HUES6 (cell line): Measurements from ENCODE around the gene ANKRD52.

Experiments
- H3K27ac ChIP-seq: 2 replicates; pipeline ENCODE4 v1.7.0; 2013; ENCODE audit warnings: low read depth, mild to moderate bottlenecking, low read length, inconsistent platforms
- H3K27me3 ChIP-seq: 2 replicates; pipeline ENCODE4 v1.6.1; 2013; ENCODE audit warnings: low read length; ENCODE audit not compliant: control insufficient read depth, insufficient read depth
- H3K36me3 ChIP-seq: 2 replicates; pipeline ENCODE4 v1.6.1; 2013; ENCODE audit warnings: low read length; ENCODE audit not compliant: control insufficient read depth, insufficient read depth
- H3K4me1 ChIP-seq: 2 replicates; pipeline ENCODE4 v1.6.1; 2013; ENCODE audit warnings: low read length; ENCODE audit not compliant: control insufficient read depth, insufficient read depth
- H3K4me3 ChIP-seq: 2 replicates; pipeline ENCODE4 v1.5.1; 2013; ENCODE audit warnings: low read depth, low read length
- H3K9ac ChIP-seq: one replicate; pipeline ENCODE4 v1.6.1; 2013; ENCODE audit warnings: mild to moderate bottlenecking, low read length
- H3K9me3 ChIP-seq: 2 replicates; pipeline ENCODE4 v1.6.1; 2013; ENCODE audit warnings: low read depth, low read length; ENCODE audit not compliant: control insufficient read depth, insufficient read depth

ANKRD52 gene

GRCh38 chr12:56237552-56237951 is 20.6 kb downstream of the ANKRD52 start:
- no peak overlapping the region for H3K9ac ChIP-seq
- no peak overlapping the region for H3K27ac ChIP-seq
- H3K36me3 ChIP-seq, result peaks cover 53% of the 10 kb centered on the region

DNA sequence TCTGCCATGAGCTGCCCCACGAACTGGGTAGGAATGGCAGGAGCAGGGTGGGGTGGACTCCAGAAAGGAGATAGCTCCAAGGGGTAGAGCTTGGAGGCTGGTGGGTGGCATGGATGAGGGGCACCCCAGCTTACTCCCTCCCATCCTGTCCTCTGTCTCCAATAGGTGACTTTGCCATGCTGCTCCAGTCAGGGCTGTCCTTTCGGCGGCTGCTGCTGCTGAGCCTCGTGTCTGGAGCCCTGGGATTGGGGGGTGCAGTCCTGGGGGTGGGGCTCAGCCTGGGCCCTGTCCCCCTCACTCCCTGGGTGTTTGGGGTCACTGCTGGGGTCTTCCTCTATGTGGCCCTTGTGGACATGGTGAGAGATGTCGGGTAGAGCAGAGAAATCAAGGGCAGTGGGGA is 21.2 kb downstream of the ANKRD52 start:
- no peaks in the 10 kb centered on the region for H3K9me3 ChIP-seq

More at GRCh38 chr12:56237552-56237951, 20.6 kb downstream of the ANKRD52 start:
- Histone ChIP-seq H3K4me1 (no peaks in the 10 kb centered on the region), H3K4me3 (no peak overlapping the region), H3K27me3 (no peaks in the 10 kb centered on the region), H3K9me3 (no peaks in the 10 kb centered on the region)

GRCh38 chr12:56236091-56236490 is 22.1 kb downstream of the ANKRD52 start:
- Histone ChIP-seq H3K9ac (no peak overlapping the region), H3K36me3 (peaks cover 38% of the 10 kb centered on the region), H3K9me3 (no peaks in the 10 kb centered on the region), H3K27me3 (no peaks in the 10 kb centered on the region), H3K27ac (no peak overlapping the region), H3K4me3 (no peak overlapping the region), H3K4me1 (no peaks in the 10 kb centered on the region)

More for the DNA sequence above, 21.2 kb downstream of the ANKRD52 start:
- Histone ChIP-seq H3K27ac (no peak overlapping the region), H3K36me3 (peaks cover 47% of the 10 kb centered on the region), H3K27me3 (no peaks in the 10 kb centered on the region), H3K4me1 (no peaks in the 10 kb centered on the region), H3K9ac (no peak overlapping the region), H3K4me3 (no peak overlapping the region)

DNA sequence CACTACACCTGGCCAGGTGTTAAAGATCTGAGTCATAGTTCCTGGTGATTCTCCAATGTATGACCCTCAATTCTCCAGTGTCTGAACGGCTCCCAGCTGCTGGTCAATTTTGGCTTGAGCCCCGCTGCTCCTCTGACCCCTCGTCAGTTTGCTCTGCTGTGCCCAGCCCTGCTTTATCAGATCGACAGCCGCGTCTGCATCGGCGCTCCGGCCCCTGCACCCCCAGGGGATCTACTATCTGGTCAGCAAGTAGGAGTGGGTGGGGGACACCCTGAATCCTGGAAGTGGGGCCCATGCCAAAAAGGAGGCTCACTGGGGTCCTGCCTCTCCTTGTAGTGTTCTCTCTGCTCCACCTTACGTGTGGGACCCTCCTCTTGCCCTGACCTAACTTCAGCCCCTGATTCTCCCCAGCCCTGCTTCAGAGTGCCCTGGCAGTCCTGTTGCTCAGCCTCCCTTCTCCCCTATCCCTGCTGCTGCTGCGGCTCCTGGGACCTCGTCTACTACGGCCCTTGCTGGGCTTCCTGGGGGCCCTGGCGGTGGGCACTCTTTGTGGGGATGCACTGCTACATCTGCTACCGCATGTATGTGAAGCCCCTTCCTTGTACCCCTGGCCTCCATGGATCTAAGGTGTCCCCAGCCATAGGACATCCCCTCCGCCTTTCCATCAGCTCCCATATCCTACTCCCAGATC is 23.3 kb downstream of the ANKRD52 start:
- H3K9ac ChIP-seq, result no peak overlapping the region
- no peak overlapping the region for H3K4me3 ChIP-seq
- H3K4me1 ChIP-seq, result no peaks in the 10 kb centered on the region
- no peak overlapping the region for H3K27ac ChIP-seq
- peaks cover 30% of the 10 kb centered on the region for H3K36me3 ChIP-seq
- H3K27me3 ChIP-seq, result no peaks in the 10 kb centered on the region
- H3K9me3 ChIP-seq, result no peaks in the 10 kb centered on the region

DNA sequence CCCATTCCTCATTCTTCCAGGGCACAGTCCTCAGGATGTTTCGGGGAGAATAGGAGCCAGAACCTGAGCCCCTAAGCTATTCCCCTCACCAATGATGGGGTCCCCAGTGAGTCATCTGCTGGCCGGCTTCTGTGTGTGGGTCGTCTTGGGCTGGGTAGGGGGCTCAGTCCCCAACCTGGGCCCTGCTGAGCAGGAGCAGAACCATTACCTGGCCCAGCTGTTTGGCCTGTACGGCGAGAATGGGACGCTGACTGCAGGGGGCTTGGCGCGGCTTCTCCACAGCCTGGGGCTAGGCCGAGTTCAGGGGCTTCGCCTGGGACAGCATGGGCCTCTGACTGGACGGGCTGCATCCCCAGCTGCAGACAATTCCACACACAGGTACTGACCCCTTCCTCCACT is 27.0 kb downstream of the ANKRD52 start:
- Histone ChIP-seq H3K36me3 (peaks cover 4% of the 10 kb centered on the region), H3K4me1 (no peaks in the 10 kb centered on the region), H3K27ac (no peak overlapping the region), H3K9me3 (no peaks in the 10 kb centered on the region), H3K9ac (no peak overlapping the region), H3K27me3 (no peaks in the 10 kb centered on the region), H3K4me3 (no peak overlapping the region)

GRCh38 chr12:56230432-56231183 is 27.6 kb downstream of the ANKRD52 start:
- Histone ChIP-seq H3K27me3 (no peaks in the 10 kb centered on the region), H3K4me1 (no peaks in the 10 kb centered on the region), H3K9ac (no peak overlapping the region), H3K4me3 (no peak overlapping the region), H3K36me3 (peaks cover 3% of the 10 kb centered on the region; the same call in 1 of the 2 replicates), H3K27ac (no peak overlapping the region), H3K9me3 (no peaks in the 10 kb centered on the region)

- Histone ChIP-seq H3K9me3 (no peaks in the 10 kb centered on the region), H3K27ac (no peak within 1 kb of the TSS), H3K4me3 (no peak within 1 kb of the TSS), H3K9ac (no peak within 1 kb of the TSS), H3K4me1 (no peaks in the 10 kb centered on the region), H3K36me3 (peaks cover 3% of the 10 kb centered on the region; the same call in 1 of the 2 replicates), H3K27me3 (no peaks in the 10 kb centered on the region)
Observed at GRCh38 chr12:56229916-56230431, 28.2 kb downstream of the ANKRD52 start, which contains the start of gene SLC39A5. TSS of gene SLC39A5 (plus strand) at chr12:56230051. CDS start at chr12:56231275, 1,224 bp downstream.

- Histone ChIP-seq H3K27me3 (no peaks in the 10 kb centered on the region), H3K4me1 (peaks cover 4% of the 10 kb centered on the region; the same call in 1 of the 2 replicates), H3K9me3 (no peaks in the 10 kb centered on the region), H3K36me3 (peaks cover 3% of the 10 kb centered on the region; the same call in 1 of the 2 replicates), H3K4me3 (no peak overlapping the region), H3K27ac (no peak overlapping the region), H3K9ac (no peak overlapping the region)
Observed at GRCh38 chr12:56229082-56229481, 29.1 kb downstream of the ANKRD52 start.

GRCh38 chr12:56224954-56225353 is 33.2 kb downstream of the ANKRD52 start:
- H3K36me3 ChIP-seq, result peaks cover 3% of the 10 kb centered on the region; the same call in 1 of the 2 replicates
- H3K9me3 ChIP-seq, result no peaks in the 10 kb centered on the region
- no peaks in the 10 kb centered on the region for H3K27me3 ChIP-seq
- H3K9ac ChIP-seq, result no peak overlapping the region
- H3K4me3 ChIP-seq, result peak overlapping the region; percentile 70
- no peak overlapping the region for H3K27ac ChIP-seq
- H3K4me1 ChIP-seq, result peaks cover 19% of the 10 kb centered on the region

GRCh38 chr12:56224102-56224701 is 34.0 kb downstream of the ANKRD52 start, which contains the start of gene NABP2:
TSS of gene NABP2 (plus strand) at chr12:56224342. CDS start at chr12:56224857, 515 bp downstream.
- H3K4me3 ChIP-seq, result peak within 1 kb of the TSS; percentile 70
- H3K36me3 ChIP-seq, result peaks cover 3% of the 10 kb centered on the region; the same call in 1 of the 2 replicates
- no peak within 1 kb of the TSS for H3K27ac ChIP-seq
- no peaks in the 10 kb centered on the region for H3K9me3 ChIP-seq
- peak within 1 kb of the TSS; percentile 59 for H3K9ac ChIP-seq
- H3K27me3 ChIP-seq, result no peaks in the 10 kb centered on the region
- H3K4me1 ChIP-seq, result peaks cover 19% of the 10 kb centered on the region
